GM20431 (cell line): Measurements from ENCODE around the gene AGXT.

Experiments
- in situ Hi-C: fragments of 300-500 bp; cut with MseI, MboI; formaldehyde crosslinking; loops from one replicate; pipeline ENCODE4 v1.15.0; 2020; ENCODE audit warnings: low sequenced_read_pairs; ENCODE audit not compliant: unreplicated experiment

The AGXT gene

GRCh38 chr2:240912878-240913809 lies 44.5 kb downstream of the AGXT start:
- in situ Hi-C loops: no loop called here

GRCh38 chr2:240913810-240914644 lies 45.4 kb downstream of the AGXT start:
- in situ Hi-C loops: no loop called here

GRCh38 chr2:240914645-240915525 lies 46.3 kb downstream of the AGXT start:
- in situ Hi-C loops: no loop called here

- in situ Hi-C loops: no loop called here
Measured at GRCh38 chr2:240915526-240916341, 47.1 kb downstream of the AGXT start.

GRCh38 chr2:240916571-240917008 lies 48.0 kb downstream of the AGXT start:
- in situ Hi-C loops: no loop called here

- in situ Hi-C loops: no loop called here
Measured at GRCh38 chr2:240917009-240917683, 48.5 kb downstream of the AGXT start.

DNA sequence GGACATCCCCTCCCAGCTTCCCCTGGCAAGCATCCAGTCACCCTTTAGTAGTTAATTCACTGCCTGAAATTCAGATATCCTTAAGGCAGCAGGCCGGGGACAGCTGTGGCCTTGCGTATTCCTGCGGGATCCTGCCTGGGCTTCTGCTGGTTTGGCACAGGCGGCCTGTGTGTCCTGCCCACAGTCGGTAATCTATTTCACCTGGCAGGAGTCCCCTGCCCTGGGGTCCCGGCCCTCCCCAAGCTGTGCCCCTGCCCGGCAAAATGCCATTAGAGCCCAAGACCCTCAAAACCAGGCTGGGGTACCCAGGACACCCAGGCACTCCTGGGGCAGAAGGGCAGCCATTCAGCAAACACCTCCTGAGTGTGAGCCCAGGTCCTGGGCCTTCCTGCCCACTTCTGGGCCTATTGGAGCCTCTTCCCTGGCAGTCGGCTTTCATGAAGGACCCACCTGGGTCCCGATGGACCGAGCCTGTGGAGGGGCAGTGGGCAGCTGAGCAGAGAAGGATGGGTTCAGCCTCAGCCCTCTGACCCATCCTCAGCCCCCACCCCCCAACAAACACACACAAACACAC lies 49.1 kb downstream of the AGXT start:
- in situ Hi-C loops: no loop called here

- in situ Hi-C loops: no loop called here
Measured at GRCh38 chr2:240918258-240919091, 49.9 kb downstream of the AGXT start.

DNA sequence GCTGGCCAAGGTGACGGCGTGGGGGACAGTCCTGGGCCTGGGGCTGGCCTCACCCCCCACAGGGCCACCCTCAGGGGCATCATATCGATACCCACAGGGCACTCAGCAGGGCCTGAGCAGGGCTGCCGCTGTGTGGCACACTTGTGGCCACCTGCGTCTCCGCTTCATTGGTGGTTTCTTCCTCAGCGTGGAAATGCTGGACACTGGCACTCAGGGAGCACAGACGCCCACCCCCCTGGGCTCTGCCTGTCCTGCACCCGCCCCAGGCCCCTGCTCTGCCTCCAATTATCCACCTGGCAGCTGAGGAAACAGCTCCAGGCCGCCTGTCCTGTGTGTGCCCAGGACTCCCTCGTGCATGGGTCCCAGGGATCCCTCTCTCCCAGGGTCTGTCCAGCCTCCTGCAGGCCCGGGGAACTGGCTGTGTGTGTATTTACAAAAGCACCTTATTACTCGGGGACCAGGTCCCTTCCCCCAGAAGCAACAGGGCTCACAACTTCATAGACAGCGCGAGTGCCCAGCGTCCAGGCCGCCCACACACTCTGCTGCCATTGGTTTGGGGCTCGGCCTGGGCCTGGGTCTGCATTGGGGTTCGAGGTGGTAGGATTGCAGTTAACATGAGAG lies 50.6 kb downstream of the AGXT start:
- in situ Hi-C loops: no loop called here

GRCh38 chr2:240919786-240920782 lies 51.5 kb downstream of the AGXT start:
- in situ Hi-C loops: no loop called here

DNA sequence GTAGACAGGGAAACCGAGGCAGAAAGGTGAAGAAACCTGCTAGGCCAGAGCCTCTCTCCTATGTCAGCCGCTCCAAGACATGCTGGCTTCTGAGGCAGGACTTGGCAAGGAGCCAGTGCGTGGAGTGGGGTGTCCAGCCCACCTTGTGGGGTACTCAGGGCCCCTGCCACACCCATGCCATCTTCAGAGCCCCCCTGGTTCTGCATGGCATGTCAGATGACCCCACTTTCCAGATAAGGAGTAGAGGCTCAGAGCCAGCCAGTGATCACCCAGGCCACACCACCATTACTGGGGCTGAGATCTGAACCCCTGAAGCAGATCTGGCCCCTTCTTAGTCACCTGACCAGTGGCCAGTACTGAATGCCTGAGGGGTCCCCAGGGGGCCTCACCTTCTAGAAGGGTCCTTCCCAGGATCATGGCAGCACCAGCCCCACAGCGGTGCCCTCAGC lies 52.2 kb downstream of the AGXT start:
- in situ Hi-C loops: no loop called here

- in situ Hi-C loops: no loop called here
Measured at GRCh38 chr2:240921311-240921994, 52.8 kb downstream of the AGXT start.

GRCh38 chr2:240921995-240922244 lies 53.3 kb downstream of the AGXT start:
- in situ Hi-C loops: no loop called here

- in situ Hi-C loops: no loop called here
Measured at GRCh38 chr2:240922245-240922981, 53.8 kb downstream of the AGXT start.

GRCh38 chr2:240922982-240923537 lies 54.4 kb downstream of the AGXT start:
- in situ Hi-C loops: no loop called here
